OCI-LY3 (cell line): ENCODE results near the gene METTL13.
"Not testable (repeated sequence)": the region's sequence is repeated elsewhere in the genome, so short reads cannot be mapped to it uniquely, and the experiment has no call there.

Experiments
- CTCF ChIP-seq: fragments of 200-600, 300-600 bp; sonication (generic); IDR thresholded peaks from 2 replicates; pipeline ENCODE4 v1.5.1; 2014; ENCODE audit warnings: antibody characterized with exemption, low read length, low read depth
- EZH2phosphoT487 ChIP-seq: fragments of 200-600 bp; shearing (Covaris generic); IDR thresholded peaks from 2 replicates; pipeline ENCODE4 v1.6.1; 2018; ENCODE audit warnings: antibody characterized with exemption, mixed run types, low read depth

DNA sequence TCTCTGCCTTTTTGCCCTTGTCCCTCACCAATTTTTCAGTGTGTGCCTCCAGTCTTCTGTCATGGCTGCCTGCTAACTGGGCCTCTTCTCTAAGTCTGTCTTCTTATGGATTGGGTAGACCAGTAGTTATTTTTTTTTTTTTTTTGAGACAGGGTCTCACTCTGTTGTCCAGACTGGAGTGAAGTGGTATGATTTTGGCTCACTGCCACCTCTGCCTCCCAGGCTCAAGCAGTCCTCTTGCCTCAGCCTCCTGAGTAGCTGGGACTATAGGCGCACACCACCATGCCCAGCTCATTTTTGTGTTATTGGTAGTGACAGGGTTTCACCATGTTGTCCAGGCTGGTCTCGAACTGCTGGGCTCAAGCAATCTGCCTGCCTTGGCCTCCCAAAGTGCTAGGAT lies 18.2 kb downstream of the METTL13 start:
- not testable (repeated sequence) for TF ChIP-seq CTCF, EZH2phosphoT487
